LNCaP clone FGC (cell line): ENCODE measurements around the gene EFCAB6.

Experiments
- DNase-seq: peaks from one replicate; pipeline ENCODE4 v3.0.0-alpha.2; 2011; ENCODE audit warnings: low read depth
- H3K4me3 ChIP-seq: 2 replicates; pipeline ENCODE4 v1.5.1; 2011; ENCODE audit warnings: mild to moderate bottlenecking, low read depth, low read length, control low read depth
- CTCF ChIP-seq: IDR thresholded peaks from 2 replicates; pipeline ENCODE4 v1.5.1; 2012; ENCODE audit warnings: mild to moderate bottlenecking; ENCODE audit not compliant: control insufficient read depth, insufficient read depth; ENCODE audit errors: extremely low read depth

Gene EFCAB6

GRCh38 chr22:43500792-43501785 is 311.0 kb downstream of the EFCAB6 start:
- no peak for TF ChIP-seq CTCF
- H3K4me3 ChIP-seq = no peak overlapping the region
- DNase-seq = no peak

GRCh38 chr22:43498856-43499253 is 313.2 kb downstream of the EFCAB6 start:
- no peak for DNase-seq
- no peak overlapping the region for H3K4me3 ChIP-seq
- no peak for TF ChIP-seq CTCF

- TF ChIP-seq CTCF = no peak
- H3K4me3 ChIP-seq = no peak overlapping the region
- DNase-seq = no peak
Observed at GRCh38 chr22:43497956-43498855, 313.9 kb downstream of the EFCAB6 start.

GRCh38 chr22:43493297-43493696 is 318.8 kb downstream of the EFCAB6 start:
- DNase-seq = no peak
- H3K4me3 ChIP-seq = no peak overlapping the region
- no peak for TF ChIP-seq CTCF

- TF ChIP-seq CTCF = no peak
- H3K4me3 ChIP-seq = no peak overlapping the region
- no peak for DNase-seq
Observed at GRCh38 chr22:43491737-43492136, 320.4 kb downstream of the EFCAB6 start.

GRCh38 chr22:43491177-43491576 is 320.9 kb downstream of the EFCAB6 start:
- TF ChIP-seq CTCF = no peak
- H3K4me3 ChIP-seq = no peak overlapping the region
- no peak for DNase-seq
